ENCODE results near the gene SORCS3.

The SORCS3 gene

DNA sequence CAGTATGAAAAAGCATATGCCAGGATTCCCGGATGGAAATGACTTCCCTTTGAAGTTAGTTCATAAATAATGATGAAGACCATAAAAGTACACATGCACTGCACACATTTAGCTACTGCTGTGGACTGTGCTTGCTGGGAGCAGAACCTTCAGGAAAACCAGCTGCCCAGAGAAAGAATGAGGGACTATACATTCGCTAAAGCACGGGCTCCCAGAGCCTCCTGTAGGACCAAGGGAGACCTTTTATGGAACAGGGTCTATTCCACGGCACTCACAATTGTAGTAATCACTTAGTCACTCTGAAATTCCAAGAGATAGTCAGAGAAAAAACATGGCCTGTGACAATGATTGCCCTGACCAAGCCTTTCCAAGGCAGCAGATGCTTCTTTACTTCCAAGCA is 24.1 kb downstream of the SORCS3 start:
- H4K20me1 ChIP-seq (ENCODE audit: insufficient read depth, low read length), result no peaks in the 10 kb centered on the region
- no peaks in the 10 kb centered on the region for H3K36me3 ChIP-seq (replicated peaks; ENCODE audit: insufficient read depth, low read length)
- no peak overlapping the region for H3K4me2 ChIP-seq (ENCODE audit: low read depth, low read length)
- H3K4me3 ChIP-seq (ENCODE audit: low read length), result no peak overlapping the region
- no peaks in the 10 kb centered on the region for H3F3A ChIP-seq (ENCODE audit: insufficient read depth, low read length)
- no peaks in the 10 kb centered on the region for H3K4me1 ChIP-seq (ENCODE audit: low read length)
- no peaks in the 10 kb centered on the region for H3K27me3 ChIP-seq (replicated peaks; ENCODE audit: insufficient read depth, low read length)
- no peaks in the 10 kb centered on the region for H3K9me3 ChIP-seq (replicated peaks; ENCODE audit: insufficient read depth, low read length)
- no peak for DNase-seq
- H2AFZ ChIP-seq (ENCODE audit: low read length), result no peak overlapping the region
- no peak overlapping the region for H3K9ac ChIP-seq (ENCODE audit: low read length)
- no peak for TF ChIP-seq EZH2phosphoT487 (IDR thresholded peaks at IDR 0.05; ENCODE audit: low read length)
- no peak for TF ChIP-seq EZH2 (optimal IDR thresholded peaks at IDR 0.05; ENCODE audit: low read depth, low read length)
- TF ChIP-seq, protein P1, sequence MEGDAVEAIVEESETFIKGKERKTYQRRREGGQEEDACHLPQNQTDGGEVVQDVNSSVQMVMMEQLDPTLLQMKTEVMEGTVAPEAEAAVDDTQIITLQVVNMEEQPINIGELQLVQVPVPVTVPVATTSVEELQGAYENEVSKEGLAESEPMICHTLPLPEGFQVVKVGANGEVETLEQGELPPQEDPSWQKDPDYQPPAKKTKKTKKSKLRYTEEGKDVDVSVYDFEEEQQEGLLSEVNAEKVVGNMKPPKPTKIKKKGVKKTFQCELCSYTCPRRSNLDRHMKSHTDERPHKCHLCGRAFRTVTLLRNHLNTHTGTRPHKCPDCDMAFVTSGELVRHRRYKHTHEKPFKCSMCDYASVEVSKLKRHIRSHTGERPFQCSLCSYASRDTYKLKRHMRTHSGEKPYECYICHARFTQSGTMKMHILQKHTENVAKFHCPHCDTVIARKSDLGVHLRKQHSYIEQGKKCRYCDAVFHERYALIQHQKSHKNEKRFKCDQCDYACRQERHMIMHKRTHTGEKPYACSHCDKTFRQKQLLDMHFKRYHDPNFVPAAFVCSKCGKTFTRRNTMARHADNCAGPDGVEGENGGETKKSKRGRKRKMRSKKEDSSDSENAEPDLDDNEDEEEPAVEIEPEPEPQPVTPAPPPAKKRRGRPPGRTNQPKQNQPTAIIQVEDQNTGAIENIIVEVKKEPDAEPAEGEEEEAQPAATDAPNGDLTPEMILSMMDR (IDR thresholded peaks at IDR 0.05; ENCODE audit: low read length), result no peak
- no peaks in the 10 kb centered on the region for H3K9me2 ChIP-seq (replicated peaks; ENCODE audit: insufficient read depth, low read length)
- no peak overlapping the region for H3K27ac ChIP-seq (ENCODE audit: low read length)
- H3K79me2 ChIP-seq (ENCODE audit: low read length), result no peaks in the 10 kb centered on the region

GRCh38 chr10:104666106-104666505 is 25.0 kb downstream of the SORCS3 start:
- H3K27me3 ChIP-seq (replicated peaks; ENCODE audit: insufficient read depth, low read length), result no peaks in the 10 kb centered on the region
- no peak overlapping the region for H3K27ac ChIP-seq (ENCODE audit: low read length)
- H3K9ac ChIP-seq (ENCODE audit: low read length), result no peak overlapping the region
- DNase-seq, result no peak
- H3K9me2 ChIP-seq (replicated peaks; ENCODE audit: insufficient read depth, low read length), result no peaks in the 10 kb centered on the region
- H4K20me1 ChIP-seq (ENCODE audit: insufficient read depth, low read length), result no peaks in the 10 kb centered on the region
- no peaks in the 10 kb centered on the region for H3F3A ChIP-seq (ENCODE audit: insufficient read depth, low read length)
- H3K79me2 ChIP-seq (ENCODE audit: low read length), result no peaks in the 10 kb centered on the region
- H3K4me3 ChIP-seq (ENCODE audit: low read length), result no peak overlapping the region
- no peaks in the 10 kb centered on the region for H3K9me3 ChIP-seq (replicated peaks; ENCODE audit: insufficient read depth, low read length)
- no peaks in the 10 kb centered on the region for H3K4me1 ChIP-seq (ENCODE audit: low read length)
- no peaks in the 10 kb centered on the region for H3K36me3 ChIP-seq (replicated peaks; ENCODE audit: insufficient read depth, low read length)
- no peak overlapping the region for H2AFZ ChIP-seq (ENCODE audit: low read length)
- TF ChIP-seq, protein P1 (IDR thresholded peaks at IDR 0.05; ENCODE audit: low read length), result no peak
- TF ChIP-seq EZH2 (optimal IDR thresholded peaks at IDR 0.05; ENCODE audit: low read depth, low read length) (no peak), EZH2phosphoT487 (IDR thresholded peaks at IDR 0.05; ENCODE audit: low read length) (no peak)
- no peak overlapping the region for H3K4me2 ChIP-seq (ENCODE audit: low read depth, low read length)

- H3K27ac ChIP-seq (ENCODE audit: low read length), result no peak overlapping the region
- no peak overlapping the region for H3K4me2 ChIP-seq (ENCODE audit: low read depth, low read length)
- H3K9ac ChIP-seq (ENCODE audit: low read length), result no peak overlapping the region
- H2AFZ ChIP-seq (ENCODE audit: low read length), result no peak overlapping the region
- no peak for TF ChIP-seq EZH2 (optimal IDR thresholded peaks at IDR 0.05; ENCODE audit: low read depth, low read length)
- TF ChIP-seq, protein P1 (IDR thresholded peaks at IDR 0.05; ENCODE audit: low read length), result no peak
- no peak for TF ChIP-seq EZH2phosphoT487 (IDR thresholded peaks at IDR 0.05; ENCODE audit: low read length)
- H3K79me2 ChIP-seq (ENCODE audit: low read length), result no peaks in the 10 kb centered on the region
- no peaks in the 10 kb centered on the region for H3K9me3 ChIP-seq (replicated peaks; ENCODE audit: insufficient read depth, low read length)
- no peaks in the 10 kb centered on the region for H3K27me3 ChIP-seq (replicated peaks; ENCODE audit: insufficient read depth, low read length)
- no peaks in the 10 kb centered on the region for H3K9me2 ChIP-seq (replicated peaks; ENCODE audit: insufficient read depth, low read length)
- no peaks in the 10 kb centered on the region for H3K4me1 ChIP-seq (ENCODE audit: low read length)
- no peak for DNase-seq
- H4K20me1 ChIP-seq (ENCODE audit: insufficient read depth, low read length), result no peaks in the 10 kb centered on the region
- H3K4me3 ChIP-seq (ENCODE audit: low read length), result no peak overlapping the region
- no peaks in the 10 kb centered on the region for H3K36me3 ChIP-seq (replicated peaks; ENCODE audit: insufficient read depth, low read length)
- no peaks in the 10 kb centered on the region for H3F3A ChIP-seq (ENCODE audit: insufficient read depth, low read length)
Observed at GRCh38 chr10:104676874-104677273, 35.8 kb downstream of the SORCS3 start.

Data from MM.1S (cell line).